ENCODE measurements around the gene HOXD9. TPM values are rescaled to one million over a fixed set of nuclear protein-coding genes. Genes with fewer than 3 reads are reported as not detected.

Gene HOXD9
- total RNA-seq, 2 experiments from 2014 or later = not detected

DNA sequence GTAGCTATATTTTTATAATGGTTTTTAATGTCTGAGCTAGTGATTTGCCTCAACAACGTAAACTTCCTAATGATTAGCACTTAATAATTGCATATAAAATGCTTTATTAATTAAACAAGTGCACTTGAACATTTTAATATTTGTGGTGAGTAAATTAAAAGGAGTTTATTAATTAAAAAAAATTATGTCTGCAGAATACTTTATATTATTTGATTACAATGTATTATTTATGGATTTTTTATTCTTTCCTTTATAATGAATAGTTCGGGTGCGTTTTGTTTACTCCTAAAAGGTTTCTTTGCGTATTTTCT lies 9.3 kb downstream of the HOXD9 start:
- ATAC-seq (no peak), DNase-seq (no peak)
- Mint-ChIP-seq H3K36me3 (peaks cover 4% of the 10 kb centered on the region), H3K9me3 (ENCODE audit: low read depth) (no peaks in the 10 kb centered on the region), H3K27me3 (peaks cover 87% of the 10 kb centered on the region), H3K4me1 (peaks cover 15% of the 10 kb centered on the region), H3K4me3 (no peak overlapping the region), H3K27ac (no peak overlapping the region)
- CTCF ChIA-PET = interaction anchor here (0.6 to 2.8 kb wide), 10 partner anchors 9 to 1017 kb away, joined by 3 to 12 read pairs (median 6); no protein-coding TSS in a partner anchor

DNA sequence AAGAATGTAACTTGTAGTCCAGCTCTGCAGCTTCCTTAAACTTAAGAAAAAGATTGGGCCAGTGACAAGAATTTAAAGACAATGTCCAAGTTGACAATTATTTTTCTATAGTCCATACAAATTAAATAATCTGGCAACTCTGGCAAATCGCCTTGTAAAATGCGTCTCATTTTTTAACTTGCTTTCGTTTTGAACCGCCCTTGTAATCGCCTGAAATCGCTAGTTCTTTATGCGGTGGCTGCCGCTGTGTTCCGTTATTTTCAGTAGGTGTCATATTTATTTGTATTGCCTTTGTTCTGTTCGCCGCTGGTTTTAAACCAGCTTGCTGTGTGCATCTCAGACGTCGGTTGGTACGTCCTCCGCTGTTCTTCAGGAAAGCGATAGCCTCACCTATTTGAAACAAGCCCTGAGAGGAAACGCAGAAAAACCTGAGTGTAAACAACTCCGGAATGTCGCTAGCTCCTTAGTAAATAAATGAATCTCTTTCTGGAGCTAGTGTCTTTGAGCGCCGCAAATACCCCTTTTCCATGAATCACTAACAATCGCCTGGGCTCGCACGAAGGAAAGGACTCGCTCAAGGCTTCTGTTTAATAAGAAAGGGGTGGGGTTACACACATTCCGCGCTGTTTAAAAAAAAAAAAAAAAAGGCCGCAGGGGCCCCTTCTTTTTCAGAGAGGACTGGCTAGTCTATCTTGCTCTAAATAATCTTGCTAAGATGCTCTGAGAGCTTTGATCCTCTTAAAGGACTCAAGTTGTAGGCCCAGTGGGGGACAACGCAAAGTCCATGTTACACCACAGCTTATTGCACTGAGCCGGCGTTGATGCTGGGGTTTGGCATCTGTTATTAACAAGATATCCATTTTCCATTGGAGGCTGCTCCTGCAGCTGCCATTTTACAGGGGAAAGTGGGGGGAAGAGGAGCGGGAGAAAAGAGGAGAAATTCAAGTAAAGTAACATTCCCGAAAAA lies 10.0 kb downstream of the HOXD9 start:
- ATAC-seq = no peak
- no peak overlapping the region for H3K27ac Mint-ChIP-seq
- H3K36me3 Mint-ChIP-seq = peaks cover 4% of the 10 kb centered on the region
- H3K9me3 Mint-ChIP-seq (ENCODE audit: low read depth) = no peaks in the 10 kb centered on the region
- peaks cover 88% of the 10 kb centered on the region for H3K27me3 Mint-ChIP-seq
- DNase-seq = no peak
- H3K4me1 Mint-ChIP-seq = peaks cover 15% of the 10 kb centered on the region
- H3K4me3 Mint-ChIP-seq = peak overlapping the region; percentile 61
- CTCF ChIA-PET = interaction anchor here (0.6 to 2.8 kb wide), 12 partner anchors 8 to 1016 kb away, joined by 3 to 12 read pairs (median 6); no protein-coding TSS in a partner anchor

DNA sequence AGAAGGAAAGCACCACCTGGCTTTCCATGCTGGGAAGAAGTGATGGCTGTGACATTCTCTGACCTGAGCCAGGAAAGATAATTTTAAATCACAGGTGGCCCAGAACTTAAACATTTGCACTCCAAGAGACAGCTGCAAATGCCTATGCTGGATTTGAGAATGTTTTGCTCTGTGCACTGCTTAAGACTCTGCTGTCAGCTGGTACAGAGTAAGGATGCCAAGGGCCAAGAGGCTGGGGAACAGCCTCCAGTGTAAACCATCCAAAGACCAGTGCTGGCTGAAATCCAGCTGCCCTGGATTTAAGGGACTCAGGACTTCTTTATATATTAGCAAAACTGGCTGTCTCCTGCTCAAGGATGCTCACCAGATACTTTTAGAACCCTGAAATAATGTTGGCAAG lies 10.9 kb downstream of the HOXD9 start:
- Mint-ChIP-seq H3K4me1 (peaks cover 15% of the 10 kb centered on the region), H3K36me3 (peaks cover 2% of the 10 kb centered on the region), H3K9me3 (ENCODE audit: low read depth) (no peaks in the 10 kb centered on the region), H3K27ac (no peak overlapping the region), H3K27me3 (peaks cover 88% of the 10 kb centered on the region), H3K4me3 (no peak overlapping the region)
- CTCF ChIA-PET = interaction anchor here (0.9 to 2.8 kb wide), 5 partner anchors 10 to 322 kb away, joined by 3 to 10 read pairs (median 7); no protein-coding TSS in a partner anchor
- DNase-seq (no peak), ATAC-seq (no peak)

DNA sequence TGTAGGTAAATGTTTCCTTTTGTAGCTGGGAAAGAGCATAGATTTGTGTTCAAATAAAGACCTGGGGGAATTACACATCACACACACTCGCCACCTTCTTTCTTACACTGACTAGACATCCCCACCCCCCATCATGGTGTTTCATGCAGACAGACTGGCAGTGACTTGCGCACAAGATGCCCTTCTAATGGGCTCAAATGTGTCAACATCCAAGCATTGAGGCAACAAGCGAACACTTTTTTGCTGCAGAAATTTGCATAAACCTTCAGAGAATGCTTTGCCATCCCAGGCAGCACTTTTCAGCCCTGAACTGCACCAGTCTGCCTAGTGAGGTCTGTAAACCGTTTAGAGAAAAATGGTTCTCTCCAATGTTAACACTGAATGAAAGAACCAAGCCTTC lies 11.5 kb downstream of the HOXD9 start:
- Mint-ChIP-seq H3K9me3 (ENCODE audit: low read depth) (no peaks in the 10 kb centered on the region), H3K4me3 (no peak overlapping the region), H3K36me3 (no peaks in the 10 kb centered on the region), H3K27ac (no peak overlapping the region), H3K27me3 (peaks cover 88% of the 10 kb centered on the region), H3K4me1 (peaks cover 16% of the 10 kb centered on the region)
- ATAC-seq (no peak), DNase-seq (no peak)
- CTCF ChIA-PET = interaction anchor here (0.9 to 2.8 kb wide), 4 partner anchors 10 to 503 kb away, joined by 3 to 7 read pairs (median 6); no protein-coding TSS in a partner anchor

DNA sequence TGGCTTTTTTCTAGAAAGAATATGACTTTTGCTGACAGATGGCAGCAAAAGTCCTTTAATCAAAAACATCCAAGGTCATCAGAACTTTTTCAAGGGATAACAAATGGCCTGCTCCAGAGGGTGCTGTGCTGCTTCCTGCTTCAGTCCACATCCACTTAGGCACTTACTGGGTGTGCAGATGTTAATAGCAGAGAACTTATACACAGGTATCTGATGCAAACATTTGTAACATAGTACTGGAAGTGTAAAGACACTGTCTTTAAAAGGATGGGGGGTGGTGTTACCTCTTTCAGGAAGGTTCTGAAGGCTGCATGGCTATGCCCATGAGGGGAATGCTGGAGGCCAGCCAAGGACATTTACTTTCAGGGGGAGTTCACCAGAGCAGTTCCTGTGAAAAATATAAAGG lies 12.5 kb downstream of the HOXD9 start:
- Mint-ChIP-seq H3K9me3 (ENCODE audit: low read depth) (no peaks in the 10 kb centered on the region), H3K27me3 (peaks cover 90% of the 10 kb centered on the region), H3K4me1 (peaks cover 23% of the 10 kb centered on the region), H3K36me3 (peaks cover 2% of the 10 kb centered on the region), H3K4me3 (no peak overlapping the region), H3K27ac (no peak overlapping the region)
- DNase-seq (no peak), ATAC-seq (no peak)
- CTCF ChIA-PET = no interaction called here

DNA sequence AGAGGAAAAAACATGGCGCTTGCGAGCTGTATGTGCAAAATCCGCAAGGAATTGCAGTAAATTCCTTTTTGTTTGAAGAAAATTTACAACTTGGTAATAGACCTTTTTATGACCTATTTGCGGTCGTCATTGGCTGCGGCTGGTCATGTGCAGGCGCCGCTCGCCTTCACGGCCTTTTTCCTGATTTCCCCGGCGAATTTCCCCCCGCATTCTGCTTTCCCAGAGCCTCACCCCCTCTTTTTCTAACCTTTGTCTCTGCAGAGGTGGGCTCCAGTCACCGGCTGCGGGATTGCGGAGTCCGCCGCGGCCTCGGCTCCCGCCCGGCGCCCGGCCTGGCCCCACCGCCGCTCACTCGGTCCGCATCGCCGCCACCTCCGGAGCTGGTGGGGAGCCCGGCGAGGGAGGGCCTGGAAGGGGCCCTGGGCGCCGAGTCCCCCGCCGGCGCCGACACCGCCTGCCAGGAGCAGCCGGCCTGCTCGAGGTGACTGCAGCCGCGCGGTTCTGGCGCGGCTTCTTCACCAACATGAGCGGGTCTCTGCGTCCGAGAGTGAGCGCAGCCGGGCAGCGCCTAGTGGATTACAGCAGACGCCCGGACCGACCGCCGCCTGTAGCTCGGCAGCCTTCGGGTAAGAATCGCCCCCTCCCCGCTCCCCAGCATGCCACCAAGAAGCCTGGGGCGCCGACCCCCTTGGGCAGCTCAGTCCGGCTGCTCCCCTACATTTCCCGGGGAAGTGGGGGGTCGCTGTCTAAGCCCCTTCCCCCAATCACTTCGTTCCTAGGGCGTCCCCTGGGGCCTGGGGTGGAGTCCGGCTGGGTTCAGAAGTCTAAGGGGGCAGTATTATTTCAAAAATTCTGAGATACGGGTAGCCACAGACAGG lies 14.1 kb downstream of the HOXD9 start:
- no peak for ATAC-seq
- Mint-ChIP-seq H3K36me3 (peaks cover 2% of the 10 kb centered on the region), H3K9me3 (ENCODE audit: low read depth) (no peaks in the 10 kb centered on the region), H3K27ac (no peak overlapping the region), H3K4me1 (peaks cover 20% of the 10 kb centered on the region), H3K4me3 (no peak overlapping the region), H3K27me3 (peaks cover 89% of the 10 kb centered on the region)
- DNase-seq = no peak
- CTCF ChIA-PET = interaction anchor here (0.8 to 1.0 kb wide), 2 partner anchors 9 to 318 kb away, joined by 3 read pairs; no protein-coding TSS in a partner anchor

DNA sequence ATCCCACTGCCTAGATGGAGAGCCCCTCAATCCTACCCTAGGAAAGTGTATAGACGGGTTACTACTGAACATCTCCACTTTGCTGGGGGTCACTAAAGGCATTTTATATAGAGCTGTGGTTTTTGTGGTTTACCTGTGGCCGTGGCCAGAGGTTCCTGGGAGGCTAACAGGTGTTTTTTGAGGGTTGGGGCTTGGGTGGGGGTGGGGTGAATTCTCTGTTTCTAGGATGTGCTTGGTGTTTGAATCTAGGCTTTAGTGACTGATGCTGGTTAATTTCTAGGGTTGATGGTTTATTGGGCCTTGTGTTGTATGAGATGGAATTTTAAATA lies 14.7 kb downstream of the HOXD9 start:
- ATAC-seq (no peak), DNase-seq (no peak)
- no peaks in the 10 kb centered on the region for H3K9me3 Mint-ChIP-seq (ENCODE audit: low read depth)
- H3K36me3 Mint-ChIP-seq = peaks cover 2% of the 10 kb centered on the region
- CTCF ChIA-PET = no interaction called here
- no peak overlapping the region for H3K4me3 Mint-ChIP-seq
- peaks cover 91% of the 10 kb centered on the region for H3K27me3 Mint-ChIP-seq
- H3K27ac Mint-ChIP-seq = no peak overlapping the region
- H3K4me1 Mint-ChIP-seq = peaks cover 17% of the 10 kb centered on the region

DNA sequence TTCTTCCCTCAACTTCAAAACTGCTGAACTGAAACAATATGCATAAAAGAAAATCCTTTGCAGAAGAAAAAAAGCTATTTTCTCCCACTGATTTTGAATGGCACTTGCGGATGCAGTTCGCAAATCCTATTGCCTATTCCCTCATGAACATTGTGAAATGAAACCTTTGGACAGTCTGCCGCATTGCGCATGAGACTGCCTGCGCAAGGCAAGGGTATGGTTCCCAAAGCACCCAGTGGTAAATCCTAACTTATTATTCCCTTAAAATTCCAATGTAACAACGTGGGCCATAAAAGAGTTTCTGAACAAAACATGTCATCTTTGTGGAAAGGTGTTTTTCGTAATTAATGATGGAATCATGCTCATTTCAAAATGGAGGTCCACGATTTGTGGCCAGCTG lies 15.4 kb downstream of the HOXD9 start:
- ATAC-seq (no peak), DNase-seq (no peak)
- H3K4me1 Mint-ChIP-seq = peaks cover 15% of the 10 kb centered on the region
- H3K27ac Mint-ChIP-seq = no peak overlapping the region
- CTCF ChIA-PET = interaction anchor here (2.6 to 3.9 kb wide), 3 partner anchors 11 to 513 kb away, joined by 14 to 50 read pairs (median 34); no protein-coding TSS in a partner anchor
- peaks cover 90% of the 10 kb centered on the region for H3K27me3 Mint-ChIP-seq
- H3K36me3 Mint-ChIP-seq = peaks cover 2% of the 10 kb centered on the region
- no peak overlapping the region for H3K4me3 Mint-ChIP-seq
- H3K9me3 Mint-ChIP-seq (ENCODE audit: low read depth) = no peaks in the 10 kb centered on the region

DNA sequence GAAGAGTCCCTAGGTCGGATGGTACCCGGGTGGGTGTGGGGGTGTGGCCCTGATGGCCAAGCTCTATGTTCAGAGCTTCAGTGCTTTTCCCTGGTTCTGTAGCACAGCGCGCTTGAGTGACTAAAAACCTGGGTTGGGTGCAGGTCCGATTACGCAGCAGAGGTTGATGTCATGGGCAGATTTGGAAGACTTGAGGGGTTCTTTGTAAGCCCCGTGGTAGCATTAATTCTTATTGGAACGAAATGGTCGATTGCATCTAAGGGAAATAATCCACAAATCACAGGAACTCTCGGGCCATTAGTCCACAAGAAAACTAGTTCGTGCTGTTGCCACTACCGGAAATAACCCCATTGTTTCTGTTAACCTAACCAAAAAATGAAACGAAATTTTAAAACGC lies 16.0 kb downstream of the HOXD9 start:
- H3K4me1 Mint-ChIP-seq = peaks cover 15% of the 10 kb centered on the region
- CTCF ChIA-PET = interaction anchor here (2.6 to 3.9 kb wide), 4 partner anchors 11 to 513 kb away, joined by 14 to 50 read pairs (median 30); no protein-coding TSS in a partner anchor
- DNase-seq = no peak
- H3K27me3 Mint-ChIP-seq = peaks cover 88% of the 10 kb centered on the region
- no peak for ATAC-seq
- no peaks in the 10 kb centered on the region for H3K9me3 Mint-ChIP-seq (ENCODE audit: low read depth)
- peaks cover 2% of the 10 kb centered on the region for H3K36me3 Mint-ChIP-seq
- no peak overlapping the region for H3K27ac Mint-ChIP-seq
- no peak overlapping the region for H3K4me3 Mint-ChIP-seq

DNA sequence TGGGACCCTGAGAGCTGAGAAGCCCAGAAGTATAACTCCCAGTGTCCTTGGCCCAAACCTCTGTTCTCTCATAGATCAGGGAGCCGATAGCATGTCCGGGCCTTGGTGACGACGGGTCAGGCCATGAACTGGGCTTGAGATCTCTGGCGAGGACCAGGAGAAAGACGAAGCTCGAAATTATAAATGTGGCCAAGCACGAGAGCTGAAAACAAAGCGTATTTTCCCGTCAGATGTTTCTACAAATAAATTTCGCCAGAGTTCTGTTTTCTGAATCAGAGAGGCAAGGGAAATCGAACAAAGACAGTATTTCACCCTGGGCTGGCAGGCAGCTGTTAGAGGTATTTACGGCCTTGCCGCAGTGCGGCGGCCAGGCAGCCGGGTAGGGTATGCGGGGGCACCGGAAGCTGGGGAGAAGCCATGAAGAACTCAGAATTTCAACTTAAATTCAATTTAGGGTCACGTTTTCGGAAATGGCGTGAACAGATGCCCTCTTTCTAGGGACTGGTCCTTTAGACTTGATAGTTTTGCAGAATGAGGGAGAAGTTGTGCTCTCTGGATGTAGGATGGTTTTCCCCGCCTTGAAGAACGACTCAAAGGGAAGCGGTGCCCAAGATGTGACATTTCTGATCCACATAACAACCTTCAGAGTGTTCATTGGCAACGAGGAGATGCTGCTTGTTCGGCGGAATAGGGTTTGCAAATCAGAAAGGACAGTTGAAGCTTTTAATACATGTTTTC lies 16.6 kb downstream of the HOXD9 start:
- H3K27me3 Mint-ChIP-seq = peaks cover 88% of the 10 kb centered on the region
- ATAC-seq (no peak), DNase-seq (no peak)
- H3K4me1 Mint-ChIP-seq = peaks cover 15% of the 10 kb centered on the region
- H3K9me3 Mint-ChIP-seq (ENCODE audit: low read depth) = no peaks in the 10 kb centered on the region
- CTCF ChIA-PET = interaction anchor here (0.6 to 3.9 kb wide), 9 partner anchors 8 to 1022 kb away, joined by 3 to 50 read pairs (median 12); no protein-coding TSS in a partner anchor
- no peak overlapping the region for H3K27ac Mint-ChIP-seq
- peaks cover 2% of the 10 kb centered on the region for H3K36me3 Mint-ChIP-seq
- H3K4me3 Mint-ChIP-seq = no peak overlapping the region

DNA sequence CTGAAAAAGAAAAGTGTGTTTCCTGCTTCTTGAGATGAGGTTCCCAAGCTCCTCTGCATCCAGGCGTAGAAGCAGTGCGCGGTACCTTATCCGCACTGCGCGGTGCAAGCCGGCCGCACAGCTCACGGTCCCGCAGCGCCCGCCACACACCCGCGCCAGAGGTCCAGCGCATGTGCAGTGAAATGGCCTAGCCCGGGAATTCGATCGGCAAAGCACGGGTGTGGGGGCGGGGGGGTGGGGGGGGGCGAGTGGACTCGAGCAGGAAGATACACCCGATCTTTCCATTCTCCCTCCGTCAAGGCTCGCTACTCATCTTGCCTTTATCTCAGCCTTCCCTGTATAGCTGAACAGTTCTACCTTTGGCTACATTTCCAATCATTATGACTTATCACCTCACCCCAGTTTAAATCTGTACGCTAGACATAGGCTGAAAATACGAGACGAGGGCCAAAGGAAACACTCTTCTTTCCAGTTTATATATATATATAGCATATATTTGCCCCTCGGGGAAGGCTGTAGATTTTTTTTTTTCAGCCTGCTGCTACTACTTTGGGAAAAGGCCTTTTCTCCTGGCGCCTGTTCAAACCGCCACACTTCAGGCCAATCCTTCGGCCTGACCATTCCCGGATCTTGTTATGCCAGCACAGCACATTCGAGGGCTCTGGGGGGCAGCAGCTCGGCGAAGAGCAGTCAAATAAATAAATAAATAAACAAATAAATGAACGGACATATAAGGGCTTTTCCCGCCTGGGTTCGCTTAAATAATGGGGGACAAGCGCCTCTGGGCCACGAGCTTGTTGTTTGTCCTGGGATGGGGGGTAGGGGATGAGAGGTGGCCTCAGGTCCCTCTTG lies 17.4 kb downstream of the HOXD9 start:
- no peak for ATAC-seq
- CTCF ChIA-PET = interaction anchor here (0.6 to 3.9 kb wide), 30 partner anchors 8 to 1021 kb away, joined by 3 to 50 read pairs (median 4); partner anchors contain the start of gene HOXD4
- Mint-ChIP-seq H3K4me1 (peaks cover 15% of the 10 kb centered on the region), H3K4me3 (no peak overlapping the region), H3K27ac (no peak overlapping the region), H3K9me3 (ENCODE audit: low read depth) (no peaks in the 10 kb centered on the region), H3K27me3 (peaks cover 86% of the 10 kb centered on the region), H3K36me3 (peaks cover 2% of the 10 kb centered on the region)
- no peak for DNase-seq

All from activated CD8-positive, alpha-beta memory T cell treated with anti-CD3 and anti-CD28 coated beads, Interleukin-2, amount 10 ng/mL, durations not matched to agents 7 days and 5 days (primary cell).